GM23338 (cell line): ENCODE results near the gene ZBTB46. TPM values are rescaled to one million over a fixed set of nuclear protein-coding genes. Genes with fewer than 3 reads are reported as not detected.

Experiments used
- ATAC-seq: fragments of 200-7000 bp; cut with Tn5 transposase; 3 replicates; pipeline ENCODE4 v1.9.1; 2020
- DNase-seq: peaks from one replicate; pipeline ENCODE4 v3.0.0-alpha.2; 2015; ENCODE audit warnings: low spot score
- H2AFZ ChIP-seq: fragments of 200-600 bp; sonication (generic); 2 replicates; pipeline ENCODE4 v1.8.0; 2016; ENCODE audit warnings: antibody characterized with exemption, mild to moderate bottlenecking, moderate library complexity
- H3F3A ChIP-seq: fragments of 200-600 bp; sonication (generic); replicated peaks from 2 replicates; pipeline ENCODE4 v1.8.0; 2017; ENCODE audit warnings: antibody characterized with exemption, mixed run types, low read depth
- H3K27ac ChIP-seq: fragments of 200-600 bp; sonication (generic); 2 replicates; pipeline ENCODE4 v1.6.1; 2016; ENCODE audit warnings: low read depth
- H3K27me3 ChIP-seq: fragments of 200-600 bp; sonication (generic); 2 replicates; pipeline ENCODE4 v1.8.0; 2016; ENCODE audit warnings: mild to moderate bottlenecking, mixed run types, moderate library complexity; ENCODE audit not compliant: insufficient read depth
- H3K36me3 ChIP-seq: fragments of 200-600 bp; sonication (generic); 2 replicates; pipeline ENCODE4 v1.8.0; 2016; ENCODE audit warnings: mild to moderate bottlenecking; ENCODE audit not compliant: insufficient read depth
- H3K4me1 ChIP-seq: fragments of 200-600 bp; sonication (generic); 2 replicates; pipeline ENCODE4 v1.8.0; 2016; ENCODE audit warnings: mild to moderate bottlenecking, moderate library complexity; ENCODE audit not compliant: insufficient read depth
- H3K4me2 ChIP-seq: fragments of 200-600 bp; sonication (generic); 2 replicates; pipeline ENCODE4 v1.7.1; 2017; ENCODE audit warnings: mixed run types
- H3K4me3 ChIP-seq: fragments of 200-600 bp; sonication (generic); 2 replicates; pipeline ENCODE4 v1.6.1; 2016; ENCODE audit warnings: mixed run types
- H3K79me2 ChIP-seq: fragments of 200-600 bp; sonication (generic); replicated peaks from 2 replicates; pipeline ENCODE4 v1.8.0; 2017; ENCODE audit warnings: mild to moderate bottlenecking; ENCODE audit not compliant: insufficient read depth
- H3K9me2 ChIP-seq: fragments of 200-600 bp; sonication (generic); 2 replicates; pipeline ENCODE4 v1.8.0; 2017; ENCODE audit not compliant: insufficient read depth
- H4K20me1 ChIP-seq: fragments of 200-600 bp; sonication (generic); replicated peaks from 2 replicates; pipeline ENCODE4 v1.8.0; 2017; ENCODE audit warnings: mild to moderate bottlenecking; ENCODE audit not compliant: insufficient read depth
- H3K27ac Mint-ChIP-seq: 2 replicates; pipeline ENCODE4 v1.8.0; 2020; ENCODE audit warnings: inconsistent platforms, mild to moderate bottlenecking, moderate library complexity, mixed read lengths
- H3K27me3 Mint-ChIP-seq: 3 replicates; pipeline ENCODE4 v1.8.0; 2022; ENCODE audit warnings: low read depth, mild to moderate bottlenecking, moderate library complexity, mixed read lengths, inconsistent platforms; ENCODE audit not compliant: insufficient read depth, poor library complexity
- H3K36me3 Mint-ChIP-seq: 3 replicates; pipeline ENCODE4 v1.8.0; 2021; ENCODE audit warnings: low read depth, mild to moderate bottlenecking, inconsistent platforms, moderate library complexity, mixed read lengths
- H3K4me1 Mint-ChIP-seq: 3 replicates; pipeline ENCODE4 v1.8.0; 2020; ENCODE audit warnings: mild to moderate bottlenecking, inconsistent platforms, mixed read lengths
- H3K4me3 Mint-ChIP-seq: 3 replicates; pipeline ENCODE4 v1.8.0; 2021; ENCODE audit warnings: moderate library complexity, mild to moderate bottlenecking, inconsistent platforms, mixed read lengths
- H3K9me3 Mint-ChIP-seq: 3 replicates; pipeline ENCODE4 v1.8.0; 2020; ENCODE audit warnings: moderate library complexity, mild to moderate bottlenecking, inconsistent platforms, mixed read lengths
- CREB1 ChIP-seq: fragments of 250-450 bp; sonication (Bioruptor Pico); IDR thresholded peaks from 2 replicates; pipeline ENCODE4 v1.5.0; 2020; ENCODE audit warnings: low read depth, mild to moderate bottlenecking, moderate library complexity
- ETS1 ChIP-seq: IDR thresholded peaks from 2 replicates; pipeline ENCODE4 v1.6.1; 2016; ENCODE audit warnings: antibody characterized with exemption
- EZH2 ChIP-seq: fragments of 200-600 bp; sonication (generic); IDR thresholded peaks from one replicate; pipeline ENCODE4 v1.8.0; 2017; ENCODE audit warnings: antibody characterized with exemption, mild to moderate bottlenecking, low read depth; ENCODE audit not compliant: unreplicated experiment
- ZNF114 ChIP-seq: fragments of 250-450 bp; sonication (Bioruptor Pico); IDR thresholded peaks from 2 replicates; pipeline ENCODE4 v1.5.0; 2020; ENCODE audit warnings: mild to moderate bottlenecking, moderate library complexity
- ZNF331 ChIP-seq: fragments of 250-450 bp; sonication (Bioruptor Pico); IDR thresholded peaks from 2 replicates; pipeline ENCODE4 v1.5.0; 2020; ENCODE audit warnings: low read depth, mild to moderate bottlenecking, moderate library complexity
- ZNF462 ChIP-seq: fragments of 250-450 bp; sonication (Bioruptor Pico); IDR thresholded peaks from 2 replicates; pipeline ENCODE4 v1.5.0; 2020; ENCODE audit warnings: mild to moderate bottlenecking, moderate library complexity
- polyA plus RNA-seq: library from polyadenylated mRNA; unstranded; fragments of >200 nt; fragmentation: Nextera tagmentation; extraction: Ambion mirVana; gene quantifications from 2 replicates; pipeline ENCODE4 v1.2.1, GENCODE V29; 2016
- total RNA-seq: library from RNA; depleted of rRNA; stranded (reverse); fragments of >200 nt; shearing (Covaris generic); gene quantifications from 2 replicates; pipeline ENCODE4 v1.2.3, GENCODE V29; 2014

The ZBTB46 gene
- total and polyA plus RNA-seq, 2 experiments from 2014 or later = 3.2 to 26.9 TPM

- no peak for TF ChIP-seq ZNF462
Observed at GRCh38 chr20:63792866-63793265, 38.2 kb downstream of the ZBTB46 start (continued).

GRCh38 chr20:63791497-63792156 is 39.4 kb downstream of the ZBTB46 start:
- no peaks in the 10 kb centered on the region for H3K9me2 ChIP-seq
- H3K27ac Mint-ChIP-seq = peak overlapping the region; percentile 81; the same call in 1 of the 2 replicates
- H3K4me1 ChIP-seq = peaks cover 6% of the 10 kb centered on the region; the same call in 1 of the 2 replicates
- H3K36me3 ChIP-seq = no peaks in the 10 kb centered on the region
- no peak overlapping the region for H2AFZ ChIP-seq
- peaks cover 5% of the 10 kb centered on the region for H3K4me1 Mint-ChIP-seq
- H3K27me3 ChIP-seq = no peaks in the 10 kb centered on the region
- DNase-seq = no peak
- H4K20me1 ChIP-seq = peaks cover 11% of the 10 kb centered on the region
- peaks cover 9% of the 10 kb centered on the region; the same call in 1 of the 2 replicates for H3F3A ChIP-seq
- peaks cover 13% of the 10 kb centered on the region for H3K79me2 ChIP-seq
- ATAC-seq = no peak; the same call in 1 of the 3 replicates
- H3K4me3 ChIP-seq = no peak overlapping the region
- no peaks in the 10 kb centered on the region; the same call in 2 of the 3 replicates for H3K9me3 Mint-ChIP-seq
- H3K27ac ChIP-seq = peak overlapping the region; percentile 39; the same call in 1 of the 2 replicates
- no peak overlapping the region for H3K4me2 ChIP-seq
- peaks cover 3% of the 10 kb centered on the region; the same call in 1 of the 3 replicates for H3K36me3 Mint-ChIP-seq
- H3K4me3 Mint-ChIP-seq = no peak overlapping the region; the same call in 2 of the 3 replicates
- H3K27me3 Mint-ChIP-seq = peaks cover 10% of the 10 kb centered on the region
- TF ChIP-seq ZNF114 (CRISPR knock-in tag) = no peak
- no peak for TF ChIP-seq ZNF331 (CRISPR knock-in tag)
- TF ChIP-seq CREB1 (CRISPR knock-in tag) = no peak
- TF ChIP-seq EZH2 = no peak
- no peak for TF ChIP-seq ETS1
- no peak for TF ChIP-seq ZNF462
